Loucy (cell line): Measurements from ENCODE around the gene RNF17.

Experiments used
- H2AFZ ChIP-seq: fragments of 200-600 bp; sonication (generic); 2 replicates; pipeline ENCODE4 v1.6.0; 2016; ENCODE audit warnings: antibody characterized with exemption, mild to moderate bottlenecking, low read length, moderate library complexity
- H3F3A ChIP-seq: fragments of 200-600 bp; 2 replicates; pipeline ENCODE4 v1.6.0; 2016; ENCODE audit warnings: antibody characterized with exemption, low read depth, mild to moderate bottlenecking
- H3K27me3 ChIP-seq: fragments of 200-600 bp; sonication (generic); 2 replicates; pipeline ENCODE4 v1.6.1; 2014; ENCODE audit warnings: low read length, mild to moderate bottlenecking; ENCODE audit not compliant: insufficient read depth, poor library complexity, severe bottlenecking
- H3K36me3 ChIP-seq: fragments of 200-600 bp; sonication (generic); 2 replicates; pipeline ENCODE4 v1.6.1; 2016; ENCODE audit warnings: low read length; ENCODE audit not compliant: insufficient read depth
- H3K4me1 ChIP-seq: fragments of 200-600 bp; sonication (generic); 2 replicates; pipeline ENCODE4 v1.5.1; 2014; ENCODE audit warnings: low read length, mild to moderate bottlenecking; ENCODE audit not compliant: insufficient read depth, poor library complexity, severe bottlenecking
- H3K4me2 ChIP-seq: fragments of 200-600 bp; sonication (generic); 2 replicates; pipeline ENCODE4 v1.6.0; 2014; ENCODE audit warnings: antibody characterized with exemption, low read length, low read depth, mild to moderate bottlenecking; ENCODE audit not compliant: poor library complexity, severe bottlenecking
- H3K4me3 ChIP-seq: fragments of 200-600 bp; sonication (generic); 2 replicates; pipeline ENCODE4 v1.5.1; 2014; ENCODE audit warnings: low read length, mild to moderate bottlenecking, mixed read lengths; ENCODE audit not compliant: poor library complexity, severe bottlenecking
- H3K79me2 ChIP-seq: fragments of 200-600 bp; sonication (generic); 2 replicates; pipeline ENCODE4 v1.6.1; 2014; ENCODE audit warnings: low read length; ENCODE audit not compliant: insufficient read depth
- H3K9ac ChIP-seq: fragments of 200-600 bp; sonication (generic); 2 replicates; pipeline ENCODE4 v1.6.0; 2014; ENCODE audit warnings: mild to moderate bottlenecking, low read depth, low read length, moderate library complexity; ENCODE audit not compliant: poor library complexity, severe bottlenecking
- H3K9me2 ChIP-seq: fragments of 200-600 bp; sonication (generic); replicated peaks from 2 replicates; pipeline ENCODE4 v1.6.1; 2016; ENCODE audit warnings: low read depth, low read length, mixed read lengths
- H3K9me3 ChIP-seq: fragments of 200-600 bp; sonication (generic); 2 replicates; pipeline ENCODE4 v1.6.1; 2014; ENCODE audit warnings: mild to moderate bottlenecking, antibody characterized with exemption, low read length, low read depth; ENCODE audit not compliant: insufficient read depth
- H4K20me1 ChIP-seq: fragments of 200-600 bp; sonication (generic); 2 replicates; pipeline ENCODE4 v1.6.0; 2014; ENCODE audit warnings: antibody characterized with exemption, low read length, mild to moderate bottlenecking; ENCODE audit not compliant: insufficient read depth, poor library complexity, severe bottlenecking
- CTCF ChIP-seq: fragments of 200-600 bp; sonication (generic); conservative IDR thresholded peaks from 2 replicates; pipeline ENCODE4 v1.5.1; 2014; ENCODE audit warnings: mild to moderate bottlenecking, antibody characterized with exemption, low read length
- EZH2phosphoT487 ChIP-seq: fragments of 200-600 bp; IDR thresholded peaks from 2 replicates; pipeline ENCODE4 v1.6.1; 2018; ENCODE audit warnings: antibody characterized with exemption, mild to moderate bottlenecking, moderate library complexity, borderline replicate concordance

The RNF17 gene

GRCh38 chr13:24717217-24717616 is 46.8 kb upstream of the RNF17 start:
- Histone ChIP-seq H3K27me3 (no peaks in the 10 kb centered on the region), H3K9me3 (no peaks in the 10 kb centered on the region), H3K4me2 (no peak overlapping the region), H4K20me1 (no peaks in the 10 kb centered on the region), H3K9me2 (no peaks in the 10 kb centered on the region), H3K36me3 (no peaks in the 10 kb centered on the region), H3K9ac (no peak overlapping the region), H3F3A (no peaks in the 10 kb centered on the region), H3K4me1 (peaks cover 33% of the 10 kb centered on the region), H2AFZ (no peak overlapping the region), H3K79me2 (no peaks in the 10 kb centered on the region), H3K4me3 (no peak overlapping the region)
- no peak for TF ChIP-seq CTCF
- TF ChIP-seq EZH2phosphoT487, result no peak

GRCh38 chr13:24718192-24718965 is 45.6 kb upstream of the RNF17 start:
- TF ChIP-seq EZH2phosphoT487, result no peak
- TF ChIP-seq CTCF, result no peak
- H3F3A ChIP-seq, result no peaks in the 10 kb centered on the region
- H3K4me1 ChIP-seq, result peaks cover 22% of the 10 kb centered on the region
- H3K27me3 ChIP-seq, result no peaks in the 10 kb centered on the region
- H3K4me2 ChIP-seq, result no peak overlapping the region
- no peak overlapping the region for H3K9ac ChIP-seq
- H2AFZ ChIP-seq, result no peak overlapping the region
- H3K36me3 ChIP-seq, result no peaks in the 10 kb centered on the region
- H3K79me2 ChIP-seq, result no peaks in the 10 kb centered on the region
- H4K20me1 ChIP-seq, result no peaks in the 10 kb centered on the region
- no peaks in the 10 kb centered on the region for H3K9me3 ChIP-seq
- H3K9me2 ChIP-seq, result no peaks in the 10 kb centered on the region
- no peak overlapping the region for H3K4me3 ChIP-seq

GRCh38 chr13:24719139-24719538 is 44.8 kb upstream of the RNF17 start:
- no peak for TF ChIP-seq CTCF
- TF ChIP-seq EZH2phosphoT487, result no peak
- Histone ChIP-seq H3K36me3 (no peaks in the 10 kb centered on the region), H3K4me1 (peaks cover 22% of the 10 kb centered on the region), H3K79me2 (no peaks in the 10 kb centered on the region), H3K4me3 (no peak overlapping the region), H3F3A (no peaks in the 10 kb centered on the region), H4K20me1 (no peaks in the 10 kb centered on the region), H3K9ac (no peak overlapping the region), H3K9me2 (no peaks in the 10 kb centered on the region), H3K4me2 (no peak overlapping the region), H2AFZ (no peak overlapping the region), H3K9me3 (no peaks in the 10 kb centered on the region), H3K27me3 (no peaks in the 10 kb centered on the region)
